H1 (cell line): ENCODE measurements around the gene NOB1. TPM values are rescaled to one million over a fixed set of nuclear protein-coding genes. Genes with fewer than 3 reads are reported as not detected.

Source experiments
- SRF ChIP-seq: IDR thresholded peaks from 2 replicates; pipeline ENCODE4 v1.6.1; 2011; ENCODE audit warnings: mild to moderate bottlenecking, low read depth, low read length, moderate library complexity
- SUZ12 ChIP-seq: fragments of 200-600 bp; sonication (generic); IDR thresholded peaks from 2 replicates; pipeline ENCODE4 v1.6.1; 2012; ENCODE audit warnings: mild to moderate bottlenecking, inconsistent platforms, low read length, moderate library complexity, mixed read lengths
- polyA plus RNA-seq, 7 experiments: library from polyadenylated mRNA; depleted of rRNA in 3 of 7; stranded (reverse) in 5 of 7; unstranded in 2 of 7; fragments of >200 nt in 5 of 7; fragments of 200-250 nt in 2 of 7; gene quantifications; 1 replicate in 5 of 7; 2 replicates in 1 of 7; 4 replicates in 1 of 7; pipeline versions ENCODE4 v1.2.1 to v1.2.3, GENCODE V29; 2011 to 2013; ENCODE audit warnings: missing spikeins in 2 of 7, mixed read lengths in 2 of 7
- total RNA-seq: library from RNA; stranded (reverse); fragmentation: NEBNext Ultra II Directional; extraction: Animal tissue kit (Norgen Biotek cat#: 25700); gene quantifications from 2 replicates; pipeline ENCODE4 v1.2.1, GENCODE V29; 2021

Gene NOB1
- total and polyA plus RNA-seq, 2 of the 8 experiments (the other 6 are each of a cell fraction or from before 2014, with no cell fraction given): 88.2 to 108 TPM

DNA sequence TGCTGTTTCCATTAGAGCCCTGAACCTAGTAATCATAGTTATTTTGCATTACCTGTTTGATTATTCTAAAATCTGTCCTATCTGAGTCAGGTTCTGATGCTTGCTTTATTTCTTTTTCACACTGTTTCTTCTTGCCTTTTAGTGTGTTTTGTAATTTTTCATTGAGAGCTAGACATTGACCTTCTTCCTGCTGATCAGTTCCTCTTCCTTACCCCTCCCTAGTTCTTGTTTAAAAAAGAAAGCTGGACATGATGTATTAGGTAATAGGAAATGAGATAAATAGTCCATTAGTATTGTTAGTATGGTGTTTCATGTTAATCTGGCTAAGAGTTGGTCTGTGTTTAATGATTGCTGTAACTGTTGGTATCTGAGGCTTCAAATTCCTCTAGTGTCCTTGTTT lies 20.8 kb upstream of the NOB1 start (continued):
- TF ChIP-seq SRF (no peak), SUZ12 (no peak)
- TF ChIP-seq, all 59 proteins: peak for 0
